ENCODE data around the gene MYO1A.
"Not testable (repeated sequence)": the region's sequence is repeated elsewhere in the genome, so short reads cannot be mapped to it uniquely, and the experiment has no call there.

MYO1A gene

DNA sequence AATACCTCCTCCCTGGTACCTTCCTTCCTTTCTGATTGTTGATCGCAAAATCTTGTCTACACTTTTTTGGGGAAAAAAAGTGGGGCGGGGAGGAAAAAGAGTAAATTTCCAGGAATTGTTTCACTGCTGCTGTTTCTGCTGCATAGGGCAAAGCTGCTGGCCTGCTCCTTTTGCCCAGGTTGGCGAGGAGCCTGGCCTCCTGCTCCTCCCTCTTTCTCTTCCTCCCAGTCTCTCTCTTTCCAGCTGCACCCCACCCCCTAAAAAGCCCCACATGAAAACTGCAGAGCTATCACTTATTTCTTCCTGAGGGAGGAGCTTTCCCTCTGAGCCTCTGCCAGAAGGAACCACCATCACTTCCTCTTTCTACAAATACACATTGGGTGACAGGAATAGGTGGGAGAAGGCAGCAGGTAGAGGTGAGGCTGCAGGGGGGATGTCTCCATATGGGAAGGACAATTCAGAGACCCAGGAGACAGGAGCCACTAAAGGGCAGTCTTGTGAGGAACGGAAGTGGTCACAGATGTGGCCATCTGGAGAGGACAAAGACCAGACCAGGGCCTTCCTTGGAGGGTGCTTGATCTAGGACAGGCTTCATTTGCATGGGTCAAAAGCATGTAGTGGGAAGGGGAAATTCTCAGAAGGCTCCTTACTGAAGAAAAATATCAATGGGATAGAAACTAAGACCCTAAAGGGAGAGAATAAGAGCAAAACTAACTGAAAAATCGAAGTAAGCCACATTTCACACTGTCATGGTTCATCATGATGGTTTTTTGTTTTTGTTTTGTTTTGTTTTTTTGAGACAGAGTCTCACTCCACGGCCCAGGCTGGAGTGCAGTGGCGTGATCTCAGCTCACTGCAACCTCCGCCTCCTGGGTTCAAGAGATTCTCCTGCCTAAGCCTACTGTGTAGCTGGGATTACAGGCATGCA, 58.3 kb downstream of the MYO1A start:
- no peak for DNase-seq

GRCh38 chr12:56990648-56991318, 59.1 kb downstream of the MYO1A start:
- DNase-seq, result no peak

DNA sequence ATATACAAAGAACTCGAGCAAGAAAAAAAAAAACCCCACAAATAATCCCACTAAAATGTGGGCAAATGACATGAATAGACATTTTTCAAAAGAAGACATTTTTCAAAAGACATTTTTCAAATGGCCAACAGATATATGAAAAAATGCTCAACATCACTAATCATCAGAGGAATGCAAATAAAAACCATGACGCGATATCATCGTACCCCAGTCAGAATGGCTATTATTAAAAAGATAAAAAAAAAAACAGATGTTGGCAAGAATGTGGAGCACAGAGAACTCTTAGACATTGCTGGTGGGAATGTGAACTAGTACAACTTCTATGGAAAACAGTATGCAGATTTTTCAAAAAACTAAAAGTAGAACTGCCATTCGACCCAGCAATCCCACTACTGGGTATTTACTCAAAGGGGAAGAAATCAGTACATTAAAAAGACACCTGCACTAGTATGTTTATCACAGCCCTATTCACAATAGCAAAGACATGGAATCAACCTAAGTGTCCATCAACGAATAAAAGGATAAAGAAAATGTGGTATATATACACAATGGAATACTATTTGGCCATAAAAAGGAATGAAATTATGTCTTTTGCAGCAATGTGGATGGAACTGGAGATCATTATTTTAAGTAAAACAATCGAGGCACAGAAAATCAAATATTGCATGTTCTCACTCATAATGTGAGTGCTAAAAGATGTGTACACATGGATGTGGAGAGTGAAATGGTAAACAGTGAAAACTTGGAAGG, 59.9 kb downstream of the MYO1A start:
- no peak for DNase-seq

GRCh38 chr12:56988207-56988739, 61.7 kb downstream of the MYO1A start:
- no peak for DNase-seq

DNA sequence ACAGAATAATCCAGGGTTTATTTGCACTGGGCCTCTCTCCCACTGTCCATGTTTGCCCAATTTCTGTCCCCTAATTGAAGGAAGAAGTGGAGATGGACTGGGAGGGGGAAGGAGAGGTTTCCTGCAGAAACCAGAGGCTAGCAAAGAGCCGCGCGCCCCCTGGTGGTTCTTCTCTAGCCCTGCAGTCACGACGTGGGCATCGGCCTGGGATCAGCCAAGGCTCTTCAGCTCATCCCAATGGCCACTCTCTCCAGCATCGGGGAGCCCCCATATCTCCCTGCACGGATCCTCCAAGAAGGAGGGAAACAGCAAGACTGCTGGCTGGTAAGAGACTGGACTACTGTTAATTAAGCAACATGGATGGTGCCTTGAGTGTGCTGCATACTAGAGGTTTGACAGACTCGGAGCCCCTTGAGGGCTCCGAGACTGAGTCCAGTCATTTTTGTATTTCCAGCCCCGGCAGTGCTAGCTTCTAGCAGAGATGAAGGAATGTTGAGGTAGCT, 62.3 kb downstream of the MYO1A start:
- peak; percentile 34 for DNase-seq

- no peak for DNase-seq
These were observed 62.9 kb downstream of the MYO1A start for GRCh38 chr12:56987011-56987410.

GRCh38 chr12:56985714-56986113, 64.2 kb downstream of the MYO1A start:
- DNase-seq, result not testable (repeated sequence)

GRCh38 chr12:56983386-56983785, 66.5 kb downstream of the MYO1A start:
- DNase-seq, result no peak

DNA sequence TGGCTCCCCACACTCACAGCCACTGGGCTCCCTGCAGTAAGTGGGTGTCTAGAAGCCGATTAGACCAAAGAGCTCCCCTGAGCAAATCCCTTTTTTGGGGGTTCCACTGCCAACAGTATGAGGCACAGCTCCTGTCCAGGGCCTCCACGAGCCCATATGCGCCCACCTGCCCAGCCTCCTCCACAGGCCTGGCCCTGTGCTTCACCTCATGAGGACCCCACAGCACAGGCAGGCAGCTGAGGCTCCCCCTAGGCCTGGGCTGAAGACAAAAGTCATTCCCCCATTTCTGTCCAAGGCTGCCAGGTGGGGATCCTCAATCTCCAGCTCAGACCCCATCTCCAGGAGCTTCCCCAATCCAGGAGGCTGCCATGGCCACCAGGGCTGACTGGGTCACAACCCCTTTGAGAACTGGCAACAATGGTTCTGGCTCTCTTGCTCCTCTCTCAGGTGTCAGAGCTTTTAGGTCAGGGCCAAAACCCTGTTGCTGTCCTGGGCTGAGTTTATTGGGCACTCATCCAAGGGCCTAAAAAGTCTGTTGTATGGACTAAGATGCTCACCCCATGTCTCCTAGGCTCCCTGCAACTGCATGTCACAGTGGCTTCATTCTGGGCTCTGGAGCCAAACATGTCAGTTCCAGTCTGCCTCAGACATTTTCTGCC, 67.2 kb downstream of the MYO1A start:
- not testable (repeated sequence) for DNase-seq

GRCh38 chr12:56980941-56981530, 68.9 kb downstream of the MYO1A start:
- no peak for DNase-seq

- DNase-seq, result no peak
These were observed 69.7 kb downstream of the MYO1A start for GRCh38 chr12:56980268-56980667.

- DNase-seq, result no peak
These were observed 70.3 kb downstream of the MYO1A start for GRCh38 chr12:56979628-56980027.

All from NCI-H2171 (cell line).